ENCODE data around the gene ANKRD37.

Gene ANKRD37

DNA sequence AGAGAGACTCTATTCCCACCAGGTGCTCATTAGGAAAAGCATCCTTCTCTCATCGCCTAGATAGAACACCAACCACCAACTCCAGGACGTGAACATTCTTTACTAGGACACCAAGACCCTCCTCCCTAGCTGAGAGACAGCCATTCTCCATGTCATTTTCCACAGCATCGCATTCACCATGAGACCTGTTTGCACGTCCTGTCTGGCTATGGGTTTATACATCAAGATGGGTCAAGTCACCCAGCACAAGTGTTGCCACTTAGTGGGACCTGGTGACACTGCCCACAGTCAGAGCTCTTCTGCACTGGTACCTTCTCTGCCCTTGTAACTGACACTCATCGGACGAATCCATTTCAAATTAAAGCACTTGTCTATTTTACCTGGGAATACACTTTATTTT is 18.4 kb upstream of the ANKRD37 start:
- Histone ChIP-seq H3K9me2 (replicated peaks; ENCODE audit: low read depth, low read length) (no peaks in the 10 kb centered on the region), H2AFZ (ENCODE audit: low read length) (no peak overlapping the region), H4K20me1 (ENCODE audit: insufficient read depth, low read length, poor library complexity, severe bottlenecking) (no peaks in the 10 kb centered on the region), H3K27me3 (ENCODE audit: insufficient read depth, low read length, poor library complexity, severe bottlenecking) (peaks cover 11% of the 10 kb centered on the region), H3K4me1 (ENCODE audit: insufficient read depth, low read length, poor library complexity, severe bottlenecking) (no peaks in the 10 kb centered on the region), H3F3A (ENCODE audit: low read depth) (no peaks in the 10 kb centered on the region), H3K36me3 (ENCODE audit: insufficient read depth, low read length) (no peaks in the 10 kb centered on the region), H3K4me3 (ENCODE audit: low read length, poor library complexity, severe bottlenecking) (no peak overlapping the region), H3K79me2 (ENCODE audit: insufficient read depth, low read length) (no peaks in the 10 kb centered on the region), H3K9me3 (ENCODE audit: insufficient read depth, low read depth, low read length) (peaks cover 7% of the 10 kb centered on the region; the same call in 1 of the 2 replicates), H3K4me2 (ENCODE audit: low read depth, low read length, poor library complexity, severe bottlenecking) (no peak overlapping the region), H3K9ac (ENCODE audit: low read depth, low read length, poor library complexity, severe bottlenecking) (no peak overlapping the region)
- TF ChIP-seq, protein P1, sequence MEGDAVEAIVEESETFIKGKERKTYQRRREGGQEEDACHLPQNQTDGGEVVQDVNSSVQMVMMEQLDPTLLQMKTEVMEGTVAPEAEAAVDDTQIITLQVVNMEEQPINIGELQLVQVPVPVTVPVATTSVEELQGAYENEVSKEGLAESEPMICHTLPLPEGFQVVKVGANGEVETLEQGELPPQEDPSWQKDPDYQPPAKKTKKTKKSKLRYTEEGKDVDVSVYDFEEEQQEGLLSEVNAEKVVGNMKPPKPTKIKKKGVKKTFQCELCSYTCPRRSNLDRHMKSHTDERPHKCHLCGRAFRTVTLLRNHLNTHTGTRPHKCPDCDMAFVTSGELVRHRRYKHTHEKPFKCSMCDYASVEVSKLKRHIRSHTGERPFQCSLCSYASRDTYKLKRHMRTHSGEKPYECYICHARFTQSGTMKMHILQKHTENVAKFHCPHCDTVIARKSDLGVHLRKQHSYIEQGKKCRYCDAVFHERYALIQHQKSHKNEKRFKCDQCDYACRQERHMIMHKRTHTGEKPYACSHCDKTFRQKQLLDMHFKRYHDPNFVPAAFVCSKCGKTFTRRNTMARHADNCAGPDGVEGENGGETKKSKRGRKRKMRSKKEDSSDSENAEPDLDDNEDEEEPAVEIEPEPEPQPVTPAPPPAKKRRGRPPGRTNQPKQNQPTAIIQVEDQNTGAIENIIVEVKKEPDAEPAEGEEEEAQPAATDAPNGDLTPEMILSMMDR (conservative IDR thresholded peaks at IDR 0.05; ENCODE audit: low read length), result no peak
- TF ChIP-seq EZH2phosphoT487 (IDR thresholded peaks at IDR 0.05; ENCODE audit: borderline replicate concordance), result no peak

DNA sequence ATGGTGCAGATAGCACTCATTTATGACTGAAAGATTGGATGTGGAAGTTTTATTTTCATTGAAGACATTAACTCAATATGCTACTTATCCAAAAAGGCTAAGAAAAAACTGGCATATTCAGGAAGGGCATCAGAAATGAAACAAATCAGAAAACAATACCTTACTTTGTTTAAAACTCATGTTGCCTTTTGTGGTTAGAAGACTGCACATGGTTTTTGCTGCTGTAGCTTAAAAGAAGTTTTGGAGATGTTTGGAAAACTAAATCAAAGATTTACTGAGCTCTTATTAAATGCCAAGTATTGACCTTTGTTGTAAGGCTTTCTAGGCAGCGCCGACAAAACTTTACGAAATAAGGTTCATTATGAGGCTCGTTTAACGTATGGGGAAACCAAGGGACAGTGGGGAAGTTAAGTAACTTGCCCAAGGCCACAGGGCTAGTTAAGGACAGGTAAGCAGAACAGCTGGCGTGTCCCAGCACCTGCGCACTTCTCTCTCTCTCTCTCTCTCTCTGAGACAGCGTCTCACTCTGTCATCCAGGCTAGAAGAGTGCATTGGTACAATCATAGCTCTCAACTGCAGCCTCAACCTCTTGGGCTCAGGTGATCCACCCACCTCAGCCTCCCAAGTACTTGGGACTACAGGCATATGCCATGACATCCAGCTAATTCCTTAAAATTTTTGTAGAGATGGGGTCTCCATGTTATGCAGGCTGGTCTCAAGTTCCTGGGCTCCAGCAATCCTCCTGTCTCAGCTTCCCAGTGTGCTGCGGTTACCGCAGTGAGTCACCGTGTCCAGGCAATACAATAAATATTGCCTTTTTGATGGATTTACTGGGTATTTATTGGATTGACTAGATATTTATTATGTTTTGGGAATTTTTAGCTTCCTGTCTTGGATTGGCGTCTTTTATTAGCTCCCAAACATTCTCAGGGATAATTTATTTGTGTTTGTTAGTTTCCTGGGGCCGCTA is 17.0 kb upstream of the ANKRD37 start:
- no peak overlapping the region for H3K4me2 ChIP-seq (ENCODE audit: low read depth, low read length, poor library complexity, severe bottlenecking)
- no peaks in the 10 kb centered on the region for H3K9me2 ChIP-seq (replicated peaks; ENCODE audit: low read depth, low read length)
- no peak for TF ChIP-seq EZH2phosphoT487 (IDR thresholded peaks at IDR 0.05; ENCODE audit: borderline replicate concordance)
- TF ChIP-seq, protein P1 (conservative IDR thresholded peaks at IDR 0.05; ENCODE audit: low read length), result no peak

DNA sequence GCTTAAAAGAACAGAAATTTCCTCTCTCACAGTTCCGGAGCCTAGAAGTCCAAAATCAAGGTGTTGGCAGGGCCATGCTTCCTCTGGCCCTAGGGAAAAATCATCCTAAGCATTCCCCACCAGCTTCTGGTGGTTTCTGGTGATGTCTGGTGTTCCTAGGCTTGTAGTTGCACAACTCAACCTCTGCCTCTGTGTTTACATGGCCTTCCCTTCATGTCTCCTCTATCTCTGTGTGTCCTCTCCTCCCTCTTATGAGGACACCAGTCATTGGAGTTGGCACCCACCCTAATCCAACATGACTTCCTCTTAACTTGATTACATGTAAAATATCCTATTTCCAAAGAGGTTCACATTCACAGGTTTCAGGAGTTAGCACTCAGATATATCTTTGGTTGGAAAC is 16.3 kb upstream of the ANKRD37 start:
- no peaks in the 10 kb centered on the region for H3K36me3 ChIP-seq (ENCODE audit: insufficient read depth, low read length)
- no peaks in the 10 kb centered on the region for H3K79me2 ChIP-seq (ENCODE audit: insufficient read depth, low read length)
- H3K4me2 ChIP-seq (ENCODE audit: low read depth, low read length, poor library complexity, severe bottlenecking), result no peak overlapping the region
- no peaks in the 10 kb centered on the region for H4K20me1 ChIP-seq (ENCODE audit: insufficient read depth, low read length, poor library complexity, severe bottlenecking)
- H3F3A ChIP-seq (ENCODE audit: low read depth), result no peaks in the 10 kb centered on the region
- no peak overlapping the region for H3K9ac ChIP-seq (ENCODE audit: low read depth, low read length, poor library complexity, severe bottlenecking)
- H2AFZ ChIP-seq (ENCODE audit: low read length), result no peak overlapping the region
- H3K4me3 ChIP-seq (ENCODE audit: low read length, poor library complexity, severe bottlenecking), result no peak overlapping the region
- H3K9me3 ChIP-seq (ENCODE audit: insufficient read depth, low read depth, low read length), result peaks cover 7% of the 10 kb centered on the region; the same call in 1 of the 2 replicates
- H3K4me1 ChIP-seq (ENCODE audit: insufficient read depth, low read length, poor library complexity, severe bottlenecking), result peaks cover 10% of the 10 kb centered on the region
- TF ChIP-seq, protein P1 (conservative IDR thresholded peaks at IDR 0.05; ENCODE audit: low read length), result no peak
- no peak for TF ChIP-seq EZH2phosphoT487 (IDR thresholded peaks at IDR 0.05; ENCODE audit: borderline replicate concordance)
- H3K27me3 ChIP-seq (ENCODE audit: insufficient read depth, low read length, poor library complexity, severe bottlenecking), result peaks cover 11% of the 10 kb centered on the region
- H3K9me2 ChIP-seq (replicated peaks; ENCODE audit: low read depth, low read length), result no peaks in the 10 kb centered on the region

More for the DNA sequence above, 17.0 kb upstream of the ANKRD37 start:
- peaks cover 6% of the 10 kb centered on the region for H3K4me1 ChIP-seq (ENCODE audit: insufficient read depth, low read length, poor library complexity, severe bottlenecking)
- H3K27me3 ChIP-seq (ENCODE audit: insufficient read depth, low read length, poor library complexity, severe bottlenecking), result peaks cover 11% of the 10 kb centered on the region
- H3K36me3 ChIP-seq (ENCODE audit: insufficient read depth, low read length), result no peaks in the 10 kb centered on the region
- H3K9me3 ChIP-seq (ENCODE audit: insufficient read depth, low read depth, low read length), result peaks cover 7% of the 10 kb centered on the region; the same call in 1 of the 2 replicates
- H2AFZ ChIP-seq (ENCODE audit: low read length), result no peak overlapping the region
- H3K9ac ChIP-seq (ENCODE audit: low read depth, low read length, poor library complexity, severe bottlenecking), result no peak overlapping the region
- no peaks in the 10 kb centered on the region for H4K20me1 ChIP-seq (ENCODE audit: insufficient read depth, low read length, poor library complexity, severe bottlenecking)
- no peaks in the 10 kb centered on the region for H3K79me2 ChIP-seq (ENCODE audit: insufficient read depth, low read length)
- H3K4me3 ChIP-seq (ENCODE audit: low read length, poor library complexity, severe bottlenecking), result no peak overlapping the region
- H3F3A ChIP-seq (ENCODE audit: low read depth), result no peaks in the 10 kb centered on the region

Data from Loucy (cell line).